ENCODE measurements around the gene NPEPPS.
A peak's percentile ranks its signal among the peaks of the same experiment; 100 is the strongest.

Gene NPEPPS

GRCh38 chr17:47651704-47652103 lies 120.8 kb downstream of the NPEPPS start (continued):
- no peak for TF ChIP-seq ZBTB17 (tag by site-specific recombination; IDR thresholded peaks at IDR 0.05)
- no peak for TF ChIP-seq SCRT1 (tag by site-specific recombination; IDR thresholded peaks at IDR 0.05; ENCODE audit: borderline replicate concordance)

GRCh38 chr17:47652570-47652969 lies 121.7 kb downstream of the NPEPPS start:
- Histone ChIP-seq H3K9me3 (ENCODE audit: control insufficient read depth, insufficient read depth, low read depth, low read length) (no peaks in the 10 kb centered on the region), H3K36me3 (ENCODE audit: control insufficient read depth in 2 of 2, insufficient read depth in 1 of 2, low read length in 2 of 2) (peaks cover 66 to 69% of the 10 kb centered on the region in 2 experiments), H3K27ac (ENCODE audit: extremely low read depth, low read depth, low read length) (no peak overlapping the region), H3K4me1 (ENCODE audit: control insufficient read depth, insufficient read depth, low read length) (peaks cover 12% of the 10 kb centered on the region), H3K4me3 (ENCODE audit: low read depth, low read length) (no peak overlapping the region)
- ChIA-PET POLR2A (interaction anchor here (0.6 to 1.0 kb wide), 5 partner anchors 9 to 157 kb away, joined by 3 to 5 read pairs (median 3); no protein-coding TSS in a partner anchor), CTCF (interaction anchor here (3.5 kb wide), 1 partner anchor 12 kb away, joined by 17 read pairs; no protein-coding TSS in a partner anchor)
- TF ChIP-seq REST (tag by site-specific recombination; IDR thresholded peaks at IDR 0.05) (peak; percentile 89), PRDM2 (tag by site-specific recombination; IDR thresholded peaks at IDR 0.05; ENCODE audit: borderline replicate concordance) (no peak)

GRCh38 chr17:47653442-47653841 lies 122.5 kb downstream of the NPEPPS start:
- no peaks in the 10 kb centered on the region for H3K9me3 ChIP-seq (ENCODE audit: control insufficient read depth, insufficient read depth, low read depth, low read length)
- H3K4me3 ChIP-seq (ENCODE audit: low read depth, low read length), result no peak overlapping the region
- peaks cover 12% of the 10 kb centered on the region for H3K4me1 ChIP-seq (ENCODE audit: control insufficient read depth, insufficient read depth, low read length)
- peaks cover 75 to 78% of the 10 kb centered on the region in 2 experiments for H3K36me3 ChIP-seq (ENCODE audit: control insufficient read depth in 2 of 2, insufficient read depth in 1 of 2, low read length in 2 of 2)
- ChIA-PET CTCF (interaction anchor here (0.7 to 3.5 kb wide), 3 partner anchors 11 to 151 kb away, joined by 3 to 17 read pairs (median 4); no protein-coding TSS in a partner anchor), POLR2A (interaction anchor here (0.6 to 1.0 kb wide), 4 partner anchors 9 to 365 kb away, joined by 3 to 6 read pairs (median 4); no protein-coding TSS in a partner anchor)
- TF ChIP-seq ZNF600 (tag by site-specific recombination; IDR thresholded peaks at IDR 0.05) (peak; percentile 36; the same call in 1 of the 2 replicates), ZNF350 (tag by site-specific recombination; IDR thresholded peaks at IDR 0.05) (no peak)
- no peak overlapping the region for H3K27ac ChIP-seq (ENCODE audit: extremely low read depth, low read depth, low read length)

- H3K36me3 ChIP-seq (ENCODE audit: control insufficient read depth in 2 of 2, insufficient read depth in 1 of 2, low read length in 2 of 2), result peaks cover 90 to 92% of the 10 kb centered on the region in 2 experiments
- ChIA-PET CTCF (interaction anchor here (0.7 to 3.5 kb wide), 4 partner anchors 9 to 40 kb away, joined by 3 to 17 read pairs (median 4); no protein-coding TSS in a partner anchor), POLR2A (interaction anchor here (0.7 to 1.6 kb wide), 3 partner anchors 9 to 53 kb away, joined by 6 to 10 read pairs (median 9); no protein-coding TSS in a partner anchor)
- no peaks in the 10 kb centered on the region for H3K9me3 ChIP-seq (ENCODE audit: control insufficient read depth, insufficient read depth, low read depth, low read length)
- H3K4me3 ChIP-seq (ENCODE audit: low read depth, low read length), result no peak overlapping the region
- peaks cover 8% of the 10 kb centered on the region for H3K4me1 ChIP-seq (ENCODE audit: control insufficient read depth, insufficient read depth, low read length)
- H3K27ac ChIP-seq (ENCODE audit: extremely low read depth, low read depth, low read length), result no peak overlapping the region
- no peak for TF ChIP-seq ZNF324 (tag by site-specific recombination; IDR thresholded peaks at IDR 0.05)
- no peak for TF ChIP-seq ZNF610 (tag by site-specific recombination; IDR thresholded peaks at IDR 0.05; ENCODE audit: borderline replicate concordance)
- TF ChIP-seq ZNF280D (tag by site-specific recombination; IDR thresholded peaks at IDR 0.05), result no peak
- no peak for TF ChIP-seq EGR2 (tag by site-specific recombination; IDR thresholded peaks at IDR 0.05; ENCODE audit: low read depth)
- no peak for TF ChIP-seq REPIN1 (tag by site-specific recombination; IDR thresholded peaks at IDR 0.05; ENCODE audit: low read depth)
- no peak for TF ChIP-seq ZNF155 (tag by site-specific recombination; IDR thresholded peaks at IDR 0.05)
Measured at GRCh38 chr17:47654991-47655390, 124.1 kb downstream of the NPEPPS start.

All from HEK293 (cell line).